SK-N-SH (cell line): ENCODE measurements around the gene LIX1.
A peak's percentile ranks its signal among the peaks of the same experiment; 100 is the strongest.

Source experiments
- EP300 ChIP-seq, 2 experiments: IDR thresholded peaks; 2 replicates each; pipeline versions ENCODE4 v1.4.0 to v1.6.1; 2012; ENCODE audit warnings: borderline replicate concordance in 1 of 2, low read depth in 1 of 2, low read length in 1 of 2
- POLR2AphosphoS5 ChIP-seq: IDR thresholded peaks from 2 replicates; pipeline ENCODE4 v1.6.1; 2012; ENCODE audit warnings: low read depth, low read length
- RAD21 ChIP-seq: IDR thresholded peaks from 2 replicates; pipeline ENCODE4 v1.6.1; 2012; ENCODE audit warnings: mild to moderate bottlenecking, low read length
- SMC3 ChIP-seq: IDR thresholded peaks from 2 replicates; pipeline ENCODE4 v1.6.1; 2012; ENCODE audit warnings: low read depth, low read length, improper control_type of control experiment
- TF ChIP-seq, protein P1 (sequence below): fragments of 200-600 bp; sonication (generic); IDR thresholded peaks from 2 replicates; pipeline ENCODE4 v1.6.1; 2017; ENCODE audit warnings: antibody characterized with exemption, mild to moderate bottlenecking, moderate library complexity
- TF ChIP-seq, protein P2 (sequence below): IDR thresholded peaks from 2 replicates; pipeline ENCODE4 v1.6.1; 2012; ENCODE audit warnings: mild to moderate bottlenecking, low read depth, low read length, moderate library complexity
- TF ChIP-seq, protein P3 (sequence below): fragments of 150-350 bp; IDR thresholded peaks from 2 replicates; pipeline ENCODE4 v1.6.1; 2017; ENCODE audit warnings: antibody characterized with exemption, low read length, low read depth, borderline replicate concordance

DNA sequence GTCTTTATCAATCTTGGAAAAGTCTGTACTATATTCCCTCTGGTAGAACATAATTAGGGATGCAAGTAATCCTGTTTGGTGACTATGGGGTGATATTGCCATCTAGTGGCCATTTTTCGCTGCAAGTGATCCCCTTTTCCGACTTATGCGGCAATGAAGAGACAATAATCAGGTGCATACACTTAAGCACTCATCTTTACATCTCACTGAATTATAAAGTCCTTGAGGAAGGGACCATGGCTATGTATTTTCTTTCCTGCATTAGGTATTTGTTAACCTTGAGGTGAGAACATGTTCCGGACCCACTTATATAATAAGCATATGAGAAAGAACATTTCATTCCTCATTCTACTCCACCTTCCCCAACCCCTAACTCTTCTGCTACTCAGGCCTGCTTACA is 19.6 kb upstream of the LIX1 start:
- TF ChIP-seq, protein P1, sequence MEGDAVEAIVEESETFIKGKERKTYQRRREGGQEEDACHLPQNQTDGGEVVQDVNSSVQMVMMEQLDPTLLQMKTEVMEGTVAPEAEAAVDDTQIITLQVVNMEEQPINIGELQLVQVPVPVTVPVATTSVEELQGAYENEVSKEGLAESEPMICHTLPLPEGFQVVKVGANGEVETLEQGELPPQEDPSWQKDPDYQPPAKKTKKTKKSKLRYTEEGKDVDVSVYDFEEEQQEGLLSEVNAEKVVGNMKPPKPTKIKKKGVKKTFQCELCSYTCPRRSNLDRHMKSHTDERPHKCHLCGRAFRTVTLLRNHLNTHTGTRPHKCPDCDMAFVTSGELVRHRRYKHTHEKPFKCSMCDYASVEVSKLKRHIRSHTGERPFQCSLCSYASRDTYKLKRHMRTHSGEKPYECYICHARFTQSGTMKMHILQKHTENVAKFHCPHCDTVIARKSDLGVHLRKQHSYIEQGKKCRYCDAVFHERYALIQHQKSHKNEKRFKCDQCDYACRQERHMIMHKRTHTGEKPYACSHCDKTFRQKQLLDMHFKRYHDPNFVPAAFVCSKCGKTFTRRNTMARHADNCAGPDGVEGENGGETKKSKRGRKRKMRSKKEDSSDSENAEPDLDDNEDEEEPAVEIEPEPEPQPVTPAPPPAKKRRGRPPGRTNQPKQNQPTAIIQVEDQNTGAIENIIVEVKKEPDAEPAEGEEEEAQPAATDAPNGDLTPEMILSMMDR: peak; percentile 96
- TF ChIP-seq EP300 (IDR thresholded peaks at IDR 0.05; ENCODE audit: borderline replicate concordance in 1 of 2, low read depth in 1 of 2, low read length in 1 of 2): no peak
- TF ChIP-seq, protein P2, sequence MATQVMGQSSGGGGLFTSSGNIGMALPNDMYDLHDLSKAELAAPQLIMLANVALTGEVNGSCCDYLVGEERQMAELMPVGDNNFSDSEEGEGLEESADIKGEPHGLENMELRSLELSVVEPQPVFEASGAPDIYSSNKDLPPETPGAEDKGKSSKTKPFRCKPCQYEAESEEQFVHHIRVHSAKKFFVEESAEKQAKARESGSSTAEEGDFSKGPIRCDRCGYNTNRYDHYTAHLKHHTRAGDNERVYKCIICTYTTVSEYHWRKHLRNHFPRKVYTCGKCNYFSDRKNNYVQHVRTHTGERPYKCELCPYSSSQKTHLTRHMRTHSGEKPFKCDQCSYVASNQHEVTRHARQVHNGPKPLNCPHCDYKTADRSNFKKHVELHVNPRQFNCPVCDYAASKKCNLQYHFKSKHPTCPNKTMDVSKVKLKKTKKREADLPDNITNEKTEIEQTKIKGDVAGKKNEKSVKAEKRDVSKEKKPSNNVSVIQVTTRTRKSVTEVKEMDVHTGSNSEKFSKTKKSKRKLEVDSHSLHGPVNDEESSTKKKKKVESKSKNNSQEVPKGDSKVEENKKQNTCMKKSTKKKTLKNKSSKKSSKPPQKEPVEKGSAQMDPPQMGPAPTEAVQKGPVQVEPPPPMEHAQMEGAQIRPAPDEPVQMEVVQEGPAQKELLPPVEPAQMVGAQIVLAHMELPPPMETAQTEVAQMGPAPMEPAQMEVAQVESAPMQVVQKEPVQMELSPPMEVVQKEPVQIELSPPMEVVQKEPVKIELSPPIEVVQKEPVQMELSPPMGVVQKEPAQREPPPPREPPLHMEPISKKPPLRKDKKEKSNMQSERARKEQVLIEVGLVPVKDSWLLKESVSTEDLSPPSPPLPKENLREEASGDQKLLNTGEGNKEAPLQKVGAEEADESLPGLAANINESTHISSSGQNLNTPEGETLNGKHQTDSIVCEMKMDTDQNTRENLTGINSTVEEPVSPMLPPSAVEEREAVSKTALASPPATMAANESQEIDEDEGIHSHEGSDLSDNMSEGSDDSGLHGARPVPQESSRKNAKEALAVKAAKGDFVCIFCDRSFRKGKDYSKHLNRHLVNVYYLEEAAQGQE: no peak
- peak; percentile 89 for TF ChIP-seq RAD21
- TF ChIP-seq, protein P3, sequence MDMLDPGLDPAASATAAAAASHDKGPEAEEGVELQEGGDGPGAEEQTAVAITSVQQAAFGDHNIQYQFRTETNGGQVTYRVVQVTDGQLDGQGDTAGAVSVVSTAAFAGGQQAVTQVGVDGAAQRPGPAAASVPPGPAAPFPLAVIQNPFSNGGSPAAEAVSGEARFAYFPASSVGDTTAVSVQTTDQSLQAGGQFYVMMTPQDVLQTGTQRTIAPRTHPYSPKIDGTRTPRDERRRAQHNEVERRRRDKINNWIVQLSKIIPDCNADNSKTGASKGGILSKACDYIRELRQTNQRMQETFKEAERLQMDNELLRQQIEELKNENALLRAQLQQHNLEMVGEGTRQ: no peak
- TF ChIP-seq SMC3: peak; percentile 85
- no peak for TF ChIP-seq POLR2AphosphoS5
